WERI-Rb-1 (cell line): ENCODE measurements around the gene METRN.

Experiments
- DNase-seq: peaks from one replicate; pipeline ENCODE4 v3.0.0-alpha.2; 2020
- H3K27ac ChIP-seq: fragments of 250-450 bp; sonication (Bioruptor Pico); 2 replicates; pipeline ENCODE4 v1.5.1; 2020; ENCODE audit warnings: mild to moderate bottlenecking, moderate library complexity
- H3K27me3 ChIP-seq: fragments of 250-450 bp; sonication (Bioruptor Pico); 2 replicates; pipeline ENCODE4 v1.5.1; 2021; ENCODE audit warnings: mild to moderate bottlenecking, low read depth, moderate library complexity; ENCODE audit not compliant: insufficient read depth, severe bottlenecking
- H3K36me3 ChIP-seq: fragments of 250-450 bp; sonication (Bioruptor Pico); 2 replicates; pipeline ENCODE4 v1.5.1; 2020; ENCODE audit warnings: mild to moderate bottlenecking, moderate library complexity
- H3K4me3 ChIP-seq: 2 replicates; pipeline ENCODE4 v1.5.1; 2011; ENCODE audit warnings: low read depth, mild to moderate bottlenecking, control low read depth, low read length
- H3K9me3 ChIP-seq: fragments of 250-450 bp; sonication (Bioruptor Pico); 2 replicates; pipeline ENCODE4 v1.5.1; 2021; ENCODE audit warnings: mild to moderate bottlenecking, moderate library complexity; ENCODE audit not compliant: severe bottlenecking
- TF ChIP-seq, protein P1 (sequence below): IDR thresholded peaks from 2 replicates; pipeline ENCODE4 v1.5.1; 2011; ENCODE audit warnings: low read depth, mild to moderate bottlenecking, control low read depth, inconsistent platforms, low read length

Gene METRN

DNA sequence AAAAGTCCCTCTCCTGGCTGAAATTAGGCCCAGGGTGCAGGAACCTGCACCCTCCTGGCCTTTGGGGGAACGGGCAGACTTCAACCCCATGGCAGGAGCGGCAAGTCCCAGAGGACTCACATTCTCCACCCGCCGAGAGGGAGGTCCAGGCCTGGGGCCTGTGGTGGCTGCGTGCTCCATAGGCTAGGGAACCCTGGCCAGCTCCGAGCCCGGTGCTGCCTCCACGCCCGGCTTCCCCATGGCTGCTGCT is 11.2 kb downstream of the METRN start:
- TF ChIP-seq, protein P1, sequence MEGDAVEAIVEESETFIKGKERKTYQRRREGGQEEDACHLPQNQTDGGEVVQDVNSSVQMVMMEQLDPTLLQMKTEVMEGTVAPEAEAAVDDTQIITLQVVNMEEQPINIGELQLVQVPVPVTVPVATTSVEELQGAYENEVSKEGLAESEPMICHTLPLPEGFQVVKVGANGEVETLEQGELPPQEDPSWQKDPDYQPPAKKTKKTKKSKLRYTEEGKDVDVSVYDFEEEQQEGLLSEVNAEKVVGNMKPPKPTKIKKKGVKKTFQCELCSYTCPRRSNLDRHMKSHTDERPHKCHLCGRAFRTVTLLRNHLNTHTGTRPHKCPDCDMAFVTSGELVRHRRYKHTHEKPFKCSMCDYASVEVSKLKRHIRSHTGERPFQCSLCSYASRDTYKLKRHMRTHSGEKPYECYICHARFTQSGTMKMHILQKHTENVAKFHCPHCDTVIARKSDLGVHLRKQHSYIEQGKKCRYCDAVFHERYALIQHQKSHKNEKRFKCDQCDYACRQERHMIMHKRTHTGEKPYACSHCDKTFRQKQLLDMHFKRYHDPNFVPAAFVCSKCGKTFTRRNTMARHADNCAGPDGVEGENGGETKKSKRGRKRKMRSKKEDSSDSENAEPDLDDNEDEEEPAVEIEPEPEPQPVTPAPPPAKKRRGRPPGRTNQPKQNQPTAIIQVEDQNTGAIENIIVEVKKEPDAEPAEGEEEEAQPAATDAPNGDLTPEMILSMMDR, result no peak
- no peaks in the 10 kb centered on the region for H3K9me3 ChIP-seq
- DNase-seq, result no peak
- H3K27me3 ChIP-seq, result no peaks in the 10 kb centered on the region
- no peak overlapping the region for H3K4me3 ChIP-seq
- peaks cover 9% of the 10 kb centered on the region for H3K36me3 ChIP-seq
- H3K27ac ChIP-seq, result no peak overlapping the region

DNA sequence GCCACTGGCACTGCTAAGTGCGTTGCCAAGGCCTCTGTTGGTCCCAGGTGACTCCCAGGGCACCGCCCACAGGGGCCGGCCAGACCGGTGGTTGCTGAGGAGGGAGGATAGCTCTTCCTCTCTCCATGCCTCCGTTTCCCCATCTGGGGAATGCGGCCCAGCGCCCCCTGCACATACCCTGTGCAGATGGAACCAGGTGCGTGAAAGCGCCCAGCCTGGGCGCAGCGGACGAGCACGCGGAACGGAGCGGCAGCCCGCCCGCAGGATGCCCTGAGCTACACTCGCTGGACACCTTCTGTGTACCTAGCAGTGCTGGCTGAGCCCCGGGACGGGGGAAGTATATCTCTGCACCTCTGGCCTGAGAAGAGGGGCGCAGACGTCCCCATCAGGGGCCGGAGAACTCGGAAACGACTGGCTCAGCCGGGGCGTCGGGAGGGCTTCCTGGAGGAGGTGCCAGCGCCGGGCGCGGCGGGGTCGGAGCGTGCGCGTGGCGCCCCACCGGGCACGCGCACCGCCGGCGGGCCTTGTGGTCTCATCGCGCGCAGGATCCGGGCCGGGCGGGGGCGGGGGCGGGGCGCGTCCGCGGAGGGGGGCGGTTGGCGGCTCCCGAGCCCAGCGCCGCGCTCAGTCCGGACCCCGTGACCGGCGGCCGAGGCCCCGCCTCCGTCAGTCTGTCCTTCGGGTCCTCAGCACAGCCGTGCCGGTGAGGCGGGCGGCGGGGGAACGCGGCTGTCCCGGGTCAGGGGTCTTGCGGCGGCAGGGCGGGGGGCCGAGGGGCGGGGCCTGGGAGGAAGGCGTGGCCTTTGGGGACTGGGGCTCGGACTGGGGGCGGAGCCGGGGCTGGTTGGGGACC is 11.7 kb downstream of the METRN start, which contains the start of the genes CCDC78 and HAGHL:
CCDC78 (minus strand) TSS at position 6 of the 853 bp plus-strand sequence. CDS start 76 bp downstream, outside the sequence.
HAGHL (plus strand) TSS at position 669 of the 853 bp plus-strand sequence. CDS start 404 bp downstream, outside the sequence.
- DNase-seq, result peak; percentile 75
- Histone ChIP-seq H3K27me3 (no peaks in the 10 kb centered on the region), H3K27ac (no peak within 1 kb of the TSS; the same call in 1 of the 2 replicates), H3K9me3 (no peaks in the 10 kb centered on the region), H3K36me3 (peaks cover 9% of the 10 kb centered on the region), H3K4me3 (peak within 1 kb of the TSS; percentile 71)
- TF ChIP-seq, protein P1, result no peak

DNA sequence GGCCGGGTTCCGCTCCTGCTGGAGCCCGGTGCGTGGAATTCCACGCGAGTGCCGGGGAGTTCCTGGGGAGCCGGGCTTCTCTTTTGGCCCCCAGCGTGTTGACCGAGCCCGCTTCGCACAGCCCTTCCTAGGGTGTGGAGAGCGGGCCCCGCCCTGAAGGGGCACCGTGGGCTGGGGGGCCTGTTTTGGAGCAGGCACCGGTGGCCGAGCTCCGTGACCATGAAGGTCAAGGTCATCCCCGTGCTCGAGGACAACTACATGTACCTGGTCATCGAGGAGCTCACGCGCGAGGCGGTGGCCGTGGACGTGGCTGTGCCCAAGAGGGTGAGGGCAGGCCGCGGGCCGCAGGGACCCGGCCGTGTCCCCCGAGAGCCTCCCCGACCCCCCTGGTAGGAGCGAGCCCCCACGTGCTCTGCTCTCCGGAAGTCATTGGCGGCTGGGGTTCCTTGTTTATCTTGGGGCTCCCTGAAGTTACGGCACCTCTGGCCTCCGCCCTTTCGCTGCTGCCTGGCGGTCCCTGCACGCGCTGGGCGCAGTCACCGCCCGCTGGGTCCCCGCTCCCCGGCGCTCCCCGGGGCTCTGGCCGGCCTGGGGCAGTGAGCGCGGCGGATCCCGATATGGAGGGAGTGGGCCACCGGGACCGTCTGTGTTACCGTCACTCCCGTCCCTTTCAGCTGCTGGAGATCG is 12.5 kb downstream of the METRN start:
- H3K36me3 ChIP-seq, result peaks cover 7% of the 10 kb centered on the region
- H3K27ac ChIP-seq, result no peak overlapping the region; the same call in 1 of the 2 replicates
- TF ChIP-seq, protein P1, result no peak
- no peak for DNase-seq
- no peaks in the 10 kb centered on the region for H3K27me3 ChIP-seq
- H3K9me3 ChIP-seq, result no peaks in the 10 kb centered on the region
- peak overlapping the region; percentile 71 for H3K4me3 ChIP-seq

DNA sequence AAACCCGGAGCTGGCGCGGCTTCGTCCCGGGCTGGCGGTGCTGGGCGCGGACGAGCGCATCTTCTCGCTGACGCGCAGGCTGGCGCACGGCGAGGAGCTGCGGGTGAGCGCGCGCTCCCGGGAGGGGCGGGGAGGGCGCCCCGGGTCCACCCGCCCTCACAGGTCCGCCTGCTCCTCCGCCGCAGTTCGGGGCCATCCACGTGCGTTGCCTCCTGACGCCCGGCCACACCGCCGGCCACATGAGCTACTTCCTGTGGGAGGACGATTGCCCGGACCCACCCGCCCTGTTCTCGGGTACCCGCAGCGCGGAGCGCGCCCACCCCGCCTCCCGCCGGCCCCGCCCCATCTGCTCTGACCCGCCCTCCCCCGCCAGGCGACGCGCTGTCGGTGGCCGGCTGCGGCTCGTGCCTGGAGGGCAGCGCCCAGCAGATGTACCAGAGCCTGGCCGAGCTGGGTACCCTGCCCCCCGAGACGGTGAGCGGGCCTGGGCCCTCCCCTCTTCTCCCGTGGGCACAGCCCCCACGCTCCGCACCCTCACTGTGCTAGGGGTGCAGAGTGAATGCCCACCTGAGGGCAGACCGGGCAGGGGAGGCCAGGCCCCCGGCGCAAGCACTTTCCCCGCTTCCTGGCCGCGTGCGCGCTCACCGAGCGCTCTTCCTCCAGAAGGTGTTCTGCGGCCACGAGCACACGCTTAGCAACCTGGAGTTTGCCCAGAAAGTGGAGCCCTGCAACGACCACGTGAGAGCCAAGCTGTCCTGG is 13.4 kb downstream of the METRN start:
- no peaks in the 10 kb centered on the region for H3K27me3 ChIP-seq
- H3K4me3 ChIP-seq, result peak overlapping the region; percentile 71
- peaks cover 14% of the 10 kb centered on the region for H3K36me3 ChIP-seq
- H3K9me3 ChIP-seq, result no peaks in the 10 kb centered on the region
- TF ChIP-seq, protein P1, result no peak
- peak overlapping the region; percentile 68 for H3K27ac ChIP-seq
- DNase-seq, result peak; percentile 84

DNA sequence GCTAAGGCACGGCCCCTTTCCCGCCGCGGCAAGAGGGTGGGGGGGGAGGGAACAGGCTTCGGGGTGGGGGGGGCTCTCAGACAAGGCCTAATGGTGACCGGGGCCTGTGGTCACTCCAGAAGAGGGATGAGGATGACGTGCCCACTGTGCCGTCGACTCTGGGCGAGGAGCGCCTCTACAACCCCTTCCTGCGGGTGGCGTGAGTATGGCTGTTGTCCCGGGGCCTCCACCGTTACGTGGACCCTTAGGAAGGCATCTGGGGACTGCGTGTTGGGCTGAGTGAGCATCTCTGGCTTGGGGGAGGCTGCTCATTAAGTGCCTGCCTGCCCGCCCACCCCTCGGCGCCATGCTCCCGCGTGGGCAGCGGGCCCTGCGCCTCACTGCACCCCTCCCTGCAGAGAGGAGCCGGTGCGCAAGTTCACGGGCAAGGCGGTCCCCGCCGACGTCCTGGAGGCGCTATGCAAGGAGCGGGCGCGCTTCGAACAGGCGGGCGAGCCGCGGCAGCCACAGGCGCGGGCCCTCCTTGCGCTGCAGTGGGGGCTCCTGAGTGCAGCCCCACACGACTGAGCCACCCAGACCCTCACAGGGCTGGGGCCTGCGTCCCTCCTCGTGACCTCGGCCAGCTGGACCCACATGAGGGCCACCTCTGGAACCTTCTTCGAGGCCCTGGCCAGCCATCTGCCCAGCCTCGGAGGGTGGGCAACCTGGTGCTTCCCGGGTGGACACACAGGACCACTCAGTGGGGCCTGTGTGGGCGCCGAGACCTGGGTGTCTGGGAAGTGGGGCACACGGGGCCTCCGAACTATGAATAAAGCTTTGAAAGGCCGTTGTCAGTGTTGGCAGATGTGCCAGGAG is 14.2 kb downstream of the METRN start:
- no peaks in the 10 kb centered on the region for H3K9me3 ChIP-seq
- H3K4me3 ChIP-seq, result peak overlapping the region; percentile 71
- TF ChIP-seq, protein P1, result no peak
- DNase-seq, result no peak
- no peak overlapping the region for H3K27ac ChIP-seq
- H3K36me3 ChIP-seq, result peaks cover 21% of the 10 kb centered on the region
- no peaks in the 10 kb centered on the region for H3K27me3 ChIP-seq
